HG03354 (cell line): ENCODE results near the gene SPPL3.

Experiments used
- ATAC-seq: cut with Tn5 transposase; IDR thresholded peaks from one replicate; pipeline ENCODE4 v1.9.1; 2021; ENCODE audit warnings: mild to moderate bottlenecking; ENCODE audit not compliant: unreplicated experiment, poor library complexity, severe bottlenecking

SPPL3 gene

GRCh38 chr12:120760349-120761254 is 143.6 kb downstream of the SPPL3 start:
- no peak for ATAC-seq

DNA sequence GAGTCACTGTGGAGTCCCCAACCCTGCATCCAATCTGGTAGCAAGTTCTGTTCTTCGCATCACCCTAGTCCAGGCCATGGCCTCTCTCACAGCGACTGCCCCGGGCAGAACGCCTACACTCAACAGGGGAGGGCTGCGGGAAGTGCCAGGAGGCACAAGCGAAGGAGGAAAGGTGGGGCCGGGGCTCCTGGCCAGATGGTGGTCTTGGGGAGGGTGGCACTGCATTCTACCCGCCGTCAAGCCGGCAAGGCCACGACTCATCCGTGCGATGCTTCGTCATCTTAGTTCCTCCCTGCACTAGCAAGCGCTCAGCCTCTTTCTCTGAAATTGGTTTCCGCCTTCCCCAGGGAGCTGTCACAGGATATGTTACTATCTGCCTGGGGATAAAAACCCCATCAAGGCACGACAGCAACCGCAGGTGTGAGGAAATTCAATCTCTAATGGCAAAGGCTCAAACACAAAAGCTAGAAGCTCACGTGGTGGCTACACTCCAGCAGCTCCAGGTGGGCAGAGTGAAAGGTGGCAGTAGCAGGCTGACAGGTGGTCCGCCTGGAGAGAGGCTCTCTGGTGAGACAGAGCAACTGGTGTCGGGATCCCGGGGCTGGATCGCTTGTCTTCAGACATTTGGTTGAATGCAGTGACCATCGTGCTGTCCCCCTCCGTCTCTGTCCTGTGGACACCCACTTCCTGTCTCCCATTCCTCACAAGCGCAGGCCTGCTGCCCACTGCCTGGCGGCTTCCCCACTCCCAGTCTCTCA is 144.4 kb downstream of the SPPL3 start:
- no peak for ATAC-seq

DNA sequence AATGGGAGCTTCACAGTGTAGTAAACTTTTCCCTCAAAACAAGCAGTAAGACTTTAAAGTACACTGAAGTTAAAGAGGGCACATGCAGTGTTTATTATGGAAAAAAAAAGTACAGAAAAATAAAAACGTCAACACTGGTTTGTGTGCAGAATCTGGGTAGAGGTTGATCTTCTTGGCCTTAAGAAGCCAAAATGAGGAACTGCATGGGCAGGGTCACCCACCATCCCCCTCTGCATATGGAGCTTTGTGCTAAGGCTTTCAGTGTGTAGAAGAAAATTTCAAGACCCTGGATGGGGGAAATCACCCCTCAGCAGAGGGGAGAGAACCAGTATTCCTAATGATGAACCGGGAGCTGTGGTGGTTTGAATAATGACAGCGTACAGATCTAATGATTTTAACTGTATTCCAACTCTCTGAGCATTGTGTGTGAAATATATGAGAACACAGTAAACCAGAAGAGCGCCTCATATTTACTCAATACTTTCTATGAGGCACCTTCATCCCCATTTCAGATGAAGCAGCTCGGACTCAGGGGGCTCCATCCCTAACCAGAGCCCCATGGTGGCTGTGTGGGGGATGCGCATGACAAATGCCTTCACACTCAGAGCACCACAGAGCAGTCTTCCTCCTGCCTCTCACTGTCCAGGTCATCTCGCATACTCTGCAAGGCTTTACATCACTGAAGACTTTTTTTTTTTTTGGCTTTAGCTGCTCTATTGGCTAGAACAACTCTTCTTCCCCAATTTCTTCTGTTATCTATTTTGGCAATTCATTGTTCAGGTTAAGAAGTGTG is 145.2 kb downstream of the SPPL3 start:
- ATAC-seq = no peak

GRCh38 chr12:120757949-120758348 is 146.2 kb downstream of the SPPL3 start:
- no peak for ATAC-seq

- ATAC-seq = no peak
Measured at GRCh38 chr12:120757226-120757742, 146.9 kb downstream of the SPPL3 start.

DNA sequence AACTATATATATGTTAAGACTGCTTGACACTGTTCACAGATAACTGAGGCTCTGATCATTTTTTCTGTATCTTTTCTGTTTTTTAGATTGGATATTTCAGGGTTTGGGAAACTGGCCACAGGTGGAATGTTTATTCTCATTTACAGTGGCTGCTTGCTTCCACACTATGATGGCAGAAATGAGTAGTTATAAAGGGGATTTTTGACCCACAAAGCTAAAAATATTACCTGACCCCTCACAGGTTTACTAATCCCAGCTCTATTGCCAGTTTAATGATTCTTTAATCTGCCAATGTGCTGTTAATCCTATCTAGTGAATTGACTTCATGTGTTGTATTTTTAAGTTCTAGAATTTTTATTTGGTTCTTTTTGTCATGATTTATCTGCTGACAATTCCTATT is 148.9 kb downstream of the SPPL3 start:
- ATAC-seq = no peak

DNA sequence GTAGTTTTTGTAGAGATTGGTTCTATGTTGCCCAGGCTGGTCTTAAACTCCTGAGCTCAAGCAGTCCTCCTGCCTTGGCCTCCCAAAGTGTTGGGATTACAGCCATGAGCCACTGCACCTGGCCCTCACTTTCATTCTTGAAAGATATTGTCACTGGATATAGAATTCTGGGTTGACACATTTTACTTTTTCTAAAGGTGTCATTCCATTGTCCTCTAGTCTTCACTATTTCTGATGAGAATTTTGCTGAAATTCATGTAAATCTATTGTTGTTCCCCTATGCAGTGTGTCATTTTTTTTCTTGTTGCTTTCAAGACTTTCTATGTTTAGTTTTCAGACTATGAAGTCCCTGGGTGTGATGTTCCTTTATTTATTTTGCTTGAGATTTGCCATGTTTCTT is 149.4 kb downstream of the SPPL3 start:
- no peak for ATAC-seq

GRCh38 chr12:120751389-120751788 is 152.8 kb downstream of the SPPL3 start:
- ATAC-seq = no peak

- no peak for ATAC-seq
Measured at GRCh38 chr12:120750806-120751205, 153.4 kb downstream of the SPPL3 start.

- no peak for ATAC-seq
Measured at GRCh38 chr12:120749256-120749655, 154.9 kb downstream of the SPPL3 start.

- no peak for ATAC-seq
Measured at GRCh38 chr12:120748242-120748641, 155.9 kb downstream of the SPPL3 start.

DNA sequence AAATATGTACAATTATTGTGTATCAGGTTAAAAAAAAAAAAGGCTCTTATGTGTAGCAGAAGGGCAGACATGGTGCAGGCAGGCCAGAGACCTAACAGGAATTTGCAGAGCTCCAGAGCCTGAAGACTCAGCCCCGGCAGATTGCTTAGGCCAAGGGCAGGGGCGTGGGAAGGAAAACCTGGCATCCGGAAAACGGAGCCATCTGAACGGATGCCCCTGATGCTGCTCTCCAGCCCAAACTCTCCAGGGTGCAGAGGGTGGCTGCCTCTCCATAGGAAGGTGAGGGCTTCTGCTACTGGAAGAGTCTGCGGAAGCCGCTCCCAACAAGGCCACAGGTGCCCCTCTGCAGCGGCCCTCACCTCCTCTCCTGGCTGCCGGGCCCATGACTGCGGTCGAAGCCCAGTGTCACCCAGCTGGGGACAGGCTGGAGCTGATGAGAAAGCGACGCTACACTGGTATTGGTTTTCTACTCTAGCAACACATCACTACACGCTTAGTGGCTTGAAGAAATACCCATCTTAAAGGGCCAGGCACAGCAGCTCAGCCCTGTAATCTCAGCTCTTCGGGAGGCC is 159.2 kb downstream of the SPPL3 start:
- ATAC-seq = no peak

GRCh38 chr12:120741476-120742421 is 162.4 kb downstream of the SPPL3 start:
- no peak for ATAC-seq

GRCh38 chr12:120740871-120741270 is 163.3 kb downstream of the SPPL3 start:
- no peak for ATAC-seq

DNA sequence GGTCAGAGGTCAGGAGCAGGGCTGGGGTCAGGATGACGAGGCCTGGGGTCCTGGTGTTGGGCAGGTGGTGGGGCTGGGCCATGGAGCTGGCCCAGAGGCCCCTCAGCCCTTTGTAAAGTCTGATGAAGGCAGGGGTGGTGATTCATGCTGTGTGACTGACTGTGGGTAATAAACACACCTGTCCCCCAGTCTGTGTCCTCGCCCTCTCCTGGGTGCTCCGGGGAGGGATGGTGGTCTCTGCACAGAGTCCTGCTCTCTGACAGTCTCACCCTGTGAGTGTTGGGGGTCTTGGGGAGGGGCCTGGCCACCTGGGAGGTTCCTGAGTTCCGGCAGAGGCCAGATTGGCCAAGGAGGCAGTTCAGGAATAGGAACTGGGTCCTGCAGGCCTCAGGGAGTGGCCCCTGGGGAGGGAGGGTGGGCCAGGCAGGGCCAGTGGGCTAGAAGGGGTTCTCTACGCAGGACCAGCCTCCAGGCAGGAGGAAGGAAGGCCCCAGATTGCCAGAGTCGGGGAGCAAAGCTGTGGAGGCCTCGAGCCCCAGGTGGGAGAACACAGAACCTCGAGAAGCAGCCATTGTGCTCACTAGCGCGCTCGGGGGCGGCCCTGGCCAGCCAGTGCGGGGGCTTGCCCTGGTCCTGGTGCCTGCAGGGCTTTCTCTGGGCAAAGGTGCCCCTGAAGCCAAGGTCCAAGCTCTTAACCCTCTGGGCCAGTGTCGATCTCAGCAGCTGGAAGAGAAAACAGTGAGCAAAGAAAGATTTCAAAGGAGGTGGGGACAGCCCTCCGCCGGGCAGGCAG is 164.1 kb downstream of the SPPL3 start:
- ATAC-seq = no peak

GRCh38 chr12:120739031-120739762 is 165.0 kb downstream of the SPPL3 start:
- ATAC-seq = no peak
